Smooth muscle cell of the umbilical artery (primary cell): ENCODE data around the gene NPAS1. TPM values are rescaled to one million over a fixed set of nuclear protein-coding genes. Genes with fewer than 3 reads are reported as not detected.

Source experiments
- total RNA-seq: library from RNA; depleted of rRNA; stranded (reverse); fragments of >200 nt; gene quantifications from 2 replicates; pipeline ENCODE4 v1.2.3, GENCODE V29; 2014

NPAS1 gene, protein sequence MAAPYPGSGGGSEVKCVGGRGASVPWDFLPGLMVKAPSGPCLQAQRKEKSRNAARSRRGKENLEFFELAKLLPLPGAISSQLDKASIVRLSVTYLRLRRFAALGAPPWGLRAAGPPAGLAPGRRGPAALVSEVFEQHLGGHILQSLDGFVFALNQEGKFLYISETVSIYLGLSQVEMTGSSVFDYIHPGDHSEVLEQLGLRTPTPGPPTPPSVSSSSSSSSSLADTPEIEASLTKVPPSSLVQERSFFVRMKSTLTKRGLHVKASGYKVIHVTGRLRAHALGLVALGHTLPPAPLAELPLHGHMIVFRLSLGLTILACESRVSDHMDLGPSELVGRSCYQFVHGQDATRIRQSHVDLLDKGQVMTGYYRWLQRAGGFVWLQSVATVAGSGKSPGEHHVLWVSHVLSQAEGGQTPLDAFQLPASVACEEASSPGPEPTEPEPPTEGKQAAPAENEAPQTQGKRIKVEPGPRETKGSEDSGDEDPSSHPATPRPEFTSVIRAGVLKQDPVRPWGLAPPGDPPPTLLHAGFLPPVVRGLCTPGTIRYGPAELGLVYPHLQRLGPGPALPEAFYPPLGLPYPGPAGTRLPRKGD
- 0.09 and 0.30 TPM in 2 replicates for total RNA-seq

DNA sequence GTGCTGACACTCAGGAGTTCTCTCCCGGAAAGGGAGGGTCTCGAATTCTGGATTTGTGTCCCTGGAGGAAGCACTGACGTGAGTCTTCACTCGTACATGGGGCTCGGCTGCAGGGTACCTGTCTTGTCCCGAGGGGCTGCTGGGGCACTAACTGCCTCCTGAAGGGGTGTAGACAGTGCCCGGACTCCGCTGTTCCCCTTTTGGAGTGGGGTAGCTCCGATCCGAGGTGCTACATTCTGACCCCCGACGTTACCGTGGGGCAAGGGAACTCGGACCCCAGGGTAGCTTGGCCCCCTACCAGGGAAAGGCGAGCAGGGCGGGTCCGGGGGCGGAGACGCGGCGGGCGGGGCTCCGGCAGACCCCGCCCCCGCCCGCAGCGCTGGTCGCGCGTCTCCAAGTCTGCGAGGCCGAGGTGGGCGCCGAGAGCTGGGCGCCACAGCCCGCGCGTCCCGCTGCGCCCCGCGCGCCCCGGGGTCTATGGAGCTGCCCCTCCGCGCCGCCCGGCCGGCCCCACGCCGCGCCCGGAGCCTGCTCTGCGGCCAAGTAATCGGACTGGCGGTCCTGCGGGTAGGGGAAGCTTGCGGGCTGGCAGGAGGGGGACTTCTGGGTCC is at the start of gene NPAS1:
NPAS1 (plus strand) TSS at position 407 of the 611 bp plus-strand sequence. CDS start 1,211 bp downstream, outside the sequence.

Other genes starting within 250 kb of the NPAS1 start
- 153 and 200 TPM in 2 replicates for gene SLC1A5, start 231.2 kb upstream of the NPAS1 start, total RNA-seq
- gene AP2S1, start 169.0 kb upstream of the NPAS1 start, total RNA-seq: 184 and 247 TPM in 2 replicates
- 33.9 and 46.8 TPM in 2 replicates for gene ARHGAP35, start 158.8 kb upstream of the NPAS1 start, total RNA-seq
- 7.9 and 15.4 TPM in 2 replicates for gene TMEM160, start 28.8 kb downstream of the NPAS1 start, total RNA-seq
- 7.1 and 16.5 TPM in 2 replicates for gene ZC3H4, start 93.9 kb downstream of the NPAS1 start, total RNA-seq
- gene SAE1, start 111.0 kb downstream of the NPAS1 start, total RNA-seq: 113 and 146 TPM in 2 replicates
- gene BBC3, start 211.4 kb downstream of the NPAS1 start, total RNA-seq: 13.4 and 14.6 TPM in 2 replicates
- 4.5 and 11.9 TPM in 2 replicates for gene CCDC9, start 236.7 kb downstream of the NPAS1 start, total RNA-seq